HG02623 (cell line): ENCODE results near the gene CENPL.
"Not testable (repeated sequence)": the region's sequence is repeated elsewhere in the genome, so short reads cannot be mapped to it uniquely, and the experiment has no call there.

ENCODE experiments used
- ATAC-seq: cut with Tn5 transposase; IDR thresholded peaks from one replicate; pipeline ENCODE4 v1.9.1; 2021; ENCODE audit warnings: moderate library complexity; ENCODE audit not compliant: unreplicated experiment

CENPL gene

GRCh38 chr1:173859547-173859946 lies 34.9 kb upstream of the CENPL start:
- not testable (repeated sequence) for ATAC-seq

- no peak for ATAC-seq
Observed at GRCh38 chr1:173857363-173857917, 32.8 kb upstream of the CENPL start.

- ATAC-seq = no peak
Observed at GRCh38 chr1:173856903-173857302, 32.2 kb upstream of the CENPL start.

GRCh38 chr1:173856014-173856413 lies 31.3 kb upstream of the CENPL start:
- no peak for ATAC-seq

GRCh38 chr1:173853074-173853473 lies 28.4 kb upstream of the CENPL start:
- ATAC-seq = no peak

- no peak for ATAC-seq
Observed at GRCh38 chr1:173852105-173852504, 27.4 kb upstream of the CENPL start.

- ATAC-seq = no peak
Observed at GRCh38 chr1:173832748-173833147, 8.1 kb upstream of the CENPL start.

- ATAC-seq = no peak
Observed at GRCh38 chr1:173827611-173828010, 2.9 kb upstream of the CENPL start.

GRCh38 chr1:173823781-173824314 lies 835 bp downstream of the CENPL start:
- no peak for ATAC-seq

GRCh38 chr1:173821680-173822079 lies 3.0 kb downstream of the CENPL start:
- ATAC-seq = no peak

- ATAC-seq = no peak
Observed at GRCh38 chr1:173818459-173818858, 6.2 kb downstream of the CENPL start.

- ATAC-seq = not testable (repeated sequence)
Observed at GRCh38 chr1:173813654-173814053, 11.0 kb downstream of the CENPL start.

GRCh38 chr1:173802961-173803360 lies 21.7 kb downstream of the CENPL start:
- ATAC-seq = no peak

GRCh38 chr1:173799995-173800394 lies 24.7 kb downstream of the CENPL start:
- ATAC-seq = not testable (repeated sequence)

- ATAC-seq = no peak
Observed at GRCh38 chr1:173798078-173798477, 26.6 kb downstream of the CENPL start.

- ATAC-seq = no peak
Observed at GRCh38 chr1:173789841-173790240, 34.8 kb downstream of the CENPL start.

- ATAC-seq = no peak
Observed at GRCh38 chr1:173784997-173785396, 39.7 kb downstream of the CENPL start.

- no peak for ATAC-seq
Observed at GRCh38 chr1:173779936-173780335, 44.7 kb downstream of the CENPL start.

- ATAC-seq = no peak
Observed at GRCh38 chr1:173775578-173776226, 49.0 kb downstream of the CENPL start.

GRCh38 chr1:173771560-173771959 lies 53.1 kb downstream of the CENPL start:
- ATAC-seq = no peak

GRCh38 chr1:173770330-173770729 lies 54.4 kb downstream of the CENPL start:
- not testable (repeated sequence) for ATAC-seq

- no peak for ATAC-seq
Observed at GRCh38 chr1:173768827-173769226, 55.9 kb downstream of the CENPL start.

- ATAC-seq = no peak
Observed at GRCh38 chr1:173768206-173768605, 56.5 kb downstream of the CENPL start.
